Kidney (tissue), 14 donors: Measurements from ENCODE around the gene GAS7. TPM values are rescaled to one million over a fixed set of nuclear protein-coding genes. Genes with fewer than 3 reads are reported as not detected.
"Not testable (repeated sequence)": the region's sequence is repeated elsewhere in the genome, so short reads cannot be mapped to it uniquely, and the experiment has no call there.

ENCODE experiments used
- DNase-seq, 5 donors: peaks; one replicate each; pipeline ENCODE4 v3.0.0-alpha.2; 2013 to 2020
- FAIRE-seq: peaks from 2 replicates; lab custom pipeline; 2012; peaks lifted over from hg19 to GRCh38; lab: Jason Lieb, UNC
- H3K27ac ChIP-seq, 2 donors: one replicate each; pipeline ENCODE4 v1.7.0; 2013; ENCODE audit warnings: low read depth in 2 of 2, low read length in 2 of 2, inconsistent platforms in 1 of 2
- H3K27me3 ChIP-seq: one replicate; pipeline ENCODE4 v1.7.1; 2013; ENCODE audit warnings: low read length, inconsistent platforms; ENCODE audit not compliant: control insufficient read depth, insufficient read depth
- H3K36me3 ChIP-seq, 3 donors: one replicate each; pipeline versions ENCODE4 v1.7.0 to v1.7.1; 2013; ENCODE audit warnings: low read length in 3 of 3, control low read depth in 1 of 3, inconsistent platforms in 1 of 3; ENCODE audit not compliant: insufficient read depth in 3 of 3, control insufficient read depth in 2 of 3
- H3K4me1 ChIP-seq, 3 donors: one replicate each; pipeline versions ENCODE4 v1.7.0 to v1.7.1; 2013; ENCODE audit warnings: low read length in 3 of 3, inconsistent platforms in 1 of 3, low read depth in 1 of 3; ENCODE audit not compliant: control insufficient read depth in 2 of 3, insufficient read depth in 2 of 3
- H3K4me3 ChIP-seq, 3 donors: one replicate each; pipeline versions ENCODE4 v1.7.0 to v1.8.1; 2013; ENCODE audit warnings: low read length in 3 of 3, control low read depth in 1 of 3, inconsistent platforms in 1 of 3
- H3K9ac ChIP-seq, 3 donors: one replicate each; pipeline versions ENCODE4 v1.7.0 to v1.7.1; 2013; ENCODE audit warnings: low read length in 3 of 3, control low read depth in 1 of 3, inconsistent platforms in 1 of 3
- H3K9me3 ChIP-seq, 3 donors: one replicate each; pipeline versions ENCODE4 v1.7.0 to v1.7.1; 2013; ENCODE audit warnings: low read length in 3 of 3, control low read depth in 1 of 3, inconsistent platforms in 1 of 3; ENCODE audit not compliant: control insufficient read depth in 2 of 3, insufficient read depth in 1 of 3
- CTCF ChIP-seq: IDR thresholded peaks from 3 replicates; pipeline ENCODE4 v1.5.1; 2012; ENCODE audit warnings: mild to moderate bottlenecking, moderate library complexity, borderline replicate concordance; ENCODE audit not compliant: insufficient read depth; ENCODE audit errors: extremely low read depth
- intact Hi-C: fragments of 100-400 bp; cut with DNase I; formaldehyde crosslinking; loops from one replicate; pipeline ENCODE4 v1.11.1; 2022
- polyA plus RNA-seq: library from polyadenylated mRNA; stranded (reverse); fragments of 350-450 nt; fragmentation: Illumina TruSeq; extraction: RNeasy Lipid Tissue Mini Kit (QIAGEN cat#74804); gene quantifications from one replicate; pipeline ENCODE4 v1.2.3, GENCODE V29; 2014; ENCODE audit warnings: low read depth, low replicate concordance; ENCODE audit not compliant: insufficient read depth
- total RNA-seq: library from RNA; stranded (reverse); fragmentation: NEBNext Ultra II Directional; extraction: Animal tissue kit (Norgen Biotek cat#: 25700); gene quantifications from one replicate; pipeline ENCODE4 v1.2.1, GENCODE V29; 2021
- donor health status: control.
- donor health status: control.
- donor health status: control.
- donor health status: control.
- donor health status: control.
- donor health status: DM: yes; HTN: yes; CAD: no.
- donor health status: Normal renal cell carcinoma (clear cell type).

The GAS7 gene
- total and polyA plus RNA-seq, 2 donors from 2014 or later, result 1.1 to 20.5 TPM

DNA sequence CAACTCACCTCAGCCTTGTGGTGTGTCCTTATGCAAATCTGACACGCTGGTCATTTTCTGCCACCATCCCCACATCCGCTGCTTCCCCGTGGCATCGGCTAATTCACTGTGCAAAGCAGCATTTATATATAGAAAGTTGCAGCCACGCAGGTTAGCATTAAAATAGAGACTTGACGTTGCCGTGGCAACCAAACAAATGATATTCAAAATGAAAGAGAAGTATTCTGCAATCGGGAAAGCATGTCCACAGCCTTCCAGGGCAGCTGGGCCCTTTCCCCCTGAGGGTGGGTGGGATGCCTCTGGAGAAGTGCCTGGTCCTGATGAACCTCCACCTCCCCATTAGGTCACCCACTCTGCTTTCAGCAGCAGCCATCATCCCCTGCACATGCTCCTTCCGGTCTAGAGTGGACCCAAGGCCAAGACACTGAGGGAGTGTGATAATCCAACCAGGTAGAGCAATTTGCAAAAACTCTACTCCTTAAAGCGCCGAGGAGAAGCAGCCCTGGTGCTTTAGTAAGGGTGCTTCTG, 138.7 kb downstream of the GAS7 start:
- intact Hi-C loops, result no loop called here
- DNase-seq, result peak in 2 of 5 donors; percentile 29 to 74
- FAIRE-seq, result no peak

DNA sequence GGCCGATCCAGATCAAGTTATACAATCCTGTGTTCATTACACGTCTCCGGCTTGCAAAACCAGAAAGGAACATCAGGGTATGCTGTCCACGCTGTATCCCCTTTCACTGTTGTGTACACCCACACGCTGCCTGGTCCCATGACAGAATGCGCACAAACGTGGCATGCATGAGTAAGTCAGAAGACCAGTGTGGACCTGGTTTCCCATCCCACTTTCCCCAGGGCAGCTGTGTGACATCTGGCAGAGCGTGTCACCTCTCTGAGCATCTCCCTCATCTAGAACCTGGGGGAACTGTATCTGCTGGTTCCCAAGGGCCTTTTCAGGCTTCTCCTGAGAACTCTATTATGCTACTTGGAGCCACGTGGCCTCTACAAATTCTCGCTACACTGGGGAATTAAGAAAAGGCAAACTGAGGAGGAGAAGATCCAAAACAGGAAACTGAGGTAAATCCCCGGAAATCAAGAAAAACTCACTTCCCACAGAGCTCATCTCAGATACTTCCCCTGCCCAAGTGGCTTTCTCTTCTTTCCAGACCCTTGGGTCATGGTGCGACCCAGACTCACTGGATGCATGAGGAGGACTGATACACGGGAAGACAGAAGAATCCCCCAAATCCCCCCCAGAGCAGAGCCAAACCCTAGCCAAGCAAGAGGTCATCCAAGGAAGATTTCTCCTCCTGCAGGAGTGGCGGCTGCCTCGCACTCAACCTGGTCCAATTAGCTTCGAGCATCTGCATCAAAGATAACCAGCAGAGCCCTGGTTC, 139.3 kb downstream of the GAS7 start:
- Histone ChIP-seq H3K36me3 (no peaks in the 10 kb centered on the region), H3K27ac (no peak overlapping the region), H3K27me3 (no peaks in the 10 kb centered on the region), H3K9ac (no peak overlapping the region), H3K4me1 (no peaks in the 10 kb centered on the region), H3K9me3 (no peaks in the 10 kb centered on the region), H3K4me3 (no peak overlapping the region)
- no peak for TF ChIP-seq CTCF
- intact Hi-C loops, result no loop called here
- no peak for FAIRE-seq
- DNase-seq, result peak in 1 of 5 donors; percentile 43

More for the DNA sequence above, 138.7 kb downstream of the GAS7 start:
- TF ChIP-seq CTCF, result no peak
- no peaks in the 10 kb centered on the region for H3K9me3 ChIP-seq
- H3K4me3 ChIP-seq, result no peak overlapping the region
- no peak overlapping the region for H3K27ac ChIP-seq
- H3K36me3 ChIP-seq, result no peaks in the 10 kb centered on the region
- H3K27me3 ChIP-seq, result no peaks in the 10 kb centered on the region
- no peaks in the 10 kb centered on the region for H3K4me1 ChIP-seq
- H3K9ac ChIP-seq, result no peak overlapping the region

DNA sequence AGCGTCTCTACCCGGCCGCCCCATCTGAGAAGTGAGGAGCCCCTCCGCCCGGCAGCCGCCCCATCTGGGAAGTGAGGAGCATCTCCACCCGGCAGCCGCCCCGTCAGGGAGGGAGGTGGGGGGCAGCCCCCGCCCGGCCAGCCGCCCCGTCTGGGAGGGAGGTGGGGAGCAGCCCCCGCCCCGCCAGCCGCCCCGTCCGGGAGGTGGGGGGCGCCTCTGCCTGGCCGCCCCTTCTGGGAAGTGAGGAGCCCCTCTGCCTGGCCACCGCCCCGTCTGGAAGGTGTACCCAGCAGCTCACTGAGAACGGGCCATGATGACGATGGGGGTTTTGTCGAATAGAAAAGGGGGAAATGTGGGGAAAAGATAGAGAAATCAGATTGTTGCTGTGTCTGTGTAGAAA, 140.9 kb downstream of the GAS7 start:
- H3K4me1 ChIP-seq, H3K9ac ChIP-seq, intact Hi-C loops, FAIRE-seq, DNase-seq, H3K27me3 ChIP-seq, H3K27ac ChIP-seq, H3K9me3 ChIP-seq, H3K36me3 ChIP-seq, H3K4me3 ChIP-seq: not testable (repeated sequence)

- intact Hi-C loops, result no loop called here
- Histone ChIP-seq H3K4me3 (no peak overlapping the region), H3K27ac (no peak overlapping the region), H3K36me3 (no peaks in the 10 kb centered on the region), H3K27me3 (no peaks in the 10 kb centered on the region), H3K9ac (no peak overlapping the region), H3K4me1 (no peaks in the 10 kb centered on the region), H3K9me3 (no peaks in the 10 kb centered on the region)
- TF ChIP-seq CTCF, result no peak
- no peak for FAIRE-seq
- no peak for DNase-seq
Observed at GRCh38 chr17:10055262-10055975, 143.0 kb downstream of the GAS7 start.
